Vagina (tissue), 2 donors: ENCODE results near the gene RAC3. TPM values are rescaled to one million over a fixed set of nuclear protein-coding genes. Genes with fewer than 3 reads are reported as not detected.
A peak's percentile ranks its signal among the peaks of the same experiment; 100 is the strongest.

Experiments used
- DNase-seq, 2 donors: peaks; one replicate each; pipeline ENCODE4 v3.0.0-alpha.2; 2017; ENCODE audit errors: extremely low spot score in 2 of 2
- H3K27ac ChIP-seq: fragments of 200-600 bp; sonication (generic); one replicate; pipeline ENCODE4 v1.5.1; 2019
- H3K27me3 ChIP-seq: fragments of 200-600 bp; sonication (generic); one replicate; pipeline ENCODE4 v1.5.1; 2019
- H3K36me3 ChIP-seq, 2 donors: fragments of 200-600 bp; sonication (generic); one replicate each; pipeline ENCODE4 v1.5.1; 2017 to 2019
- H3K4me1 ChIP-seq: fragments of 200-600 bp; sonication (generic); one replicate; pipeline ENCODE4 v1.5.1; 2019
- H3K4me3 ChIP-seq, 2 donors: fragments of 200-600 bp; sonication (generic); 1 replicate in 1 of 2; 2 replicates in 1 of 2; pipeline ENCODE4 v1.5.1; 2016 to 2019
- H3K9me3 ChIP-seq: fragments of 200-600 bp; sonication (generic); one replicate; pipeline ENCODE4 v1.5.1; 2019
- CTCF ChIP-seq, 3 experiments: fragments of 450-650 bp in 2 of 3; fragments of 200-600 bp in 1 of 3; sonication (generic) in 1 of 3; IDR thresholded peaks; one replicate each; pipeline ENCODE4 v1.5.1; 2017 to 2019; ENCODE audit warnings: antibody characterized with exemption in 3 of 3, mild to moderate bottlenecking in 2 of 3, moderate library complexity in 2 of 3
- POLR2A ChIP-seq, 2 donors: fragments of 450-650 bp; IDR thresholded peaks; one replicate each; pipeline ENCODE4 v1.6.1; 2017; ENCODE audit warnings: antibody characterized with exemption in 2 of 2, mild to moderate bottlenecking in 2 of 2, moderate library complexity in 2 of 2
- POLR2AphosphoS5 ChIP-seq, 2 donors: sonication (generic); formaldehyde crosslinking; IDR thresholded peaks; one replicate each; pipeline ENCODE4 v1.9.0; 2017; ENCODE audit warnings: antibody characterized with exemption in 2 of 2, mild to moderate bottlenecking in 2 of 2, low read depth in 1 of 2; ENCODE audit not compliant: insufficient read depth in 1 of 2
- intact Hi-C: fragments of 100-400 bp; cut with DNase I; formaldehyde crosslinking; loops from one replicate; pipeline ENCODE4 v1.15.1; 2023
- total RNA-seq: library from RNA; depleted of rRNA; stranded (reverse); fragments of >200 nt; gene quantifications from one replicate; pipeline ENCODE4 v1.2.3, GENCODE V29; 2016

Gene RAC3
- total RNA-seq, 1 donor from 2014 or later, result 12.8 TPM

DNA sequence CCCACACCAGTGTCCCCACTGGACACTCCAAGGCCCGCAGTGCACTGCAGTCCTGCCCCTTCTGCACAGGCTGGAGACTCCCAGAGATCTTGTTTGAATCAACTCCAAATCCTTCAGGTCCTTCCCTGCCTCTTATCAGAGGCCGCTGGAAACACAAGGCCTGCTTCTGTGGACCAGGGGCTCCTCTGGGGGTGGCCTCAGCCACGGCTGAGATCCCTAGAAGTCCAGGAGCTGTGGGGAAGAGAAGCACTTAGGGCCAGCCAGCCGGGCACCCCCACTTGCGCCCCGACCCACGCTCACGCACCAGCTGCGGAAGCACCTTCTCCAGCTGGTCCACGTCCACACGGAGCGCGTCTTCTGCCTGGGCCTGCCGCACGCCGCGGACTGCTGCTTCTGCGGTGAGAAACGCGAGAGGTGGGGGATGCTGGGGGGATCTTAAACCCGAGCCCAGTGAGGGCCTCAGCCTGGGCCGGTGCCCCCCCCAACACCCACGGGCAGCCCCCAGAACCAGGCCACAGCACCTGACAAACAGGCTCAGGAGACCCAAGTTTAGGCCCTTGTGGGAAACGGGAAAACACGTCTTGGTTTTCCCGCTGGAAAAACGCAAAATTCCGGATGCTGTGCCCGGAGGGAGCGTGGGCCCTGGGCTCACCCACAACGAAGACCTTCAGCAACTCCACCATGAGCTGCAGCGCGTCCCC, 12.3 kb upstream of the RAC3 start:
- no peaks in the 10 kb centered on the region for H3K36me3 ChIP-seq
- no peaks in the 10 kb centered on the region for H3K9me3 ChIP-seq
- no peak for TF ChIP-seq CTCF (IDR thresholded peaks at IDR 0.05)
- TF ChIP-seq POLR2AphosphoS5 (IDR thresholded peaks at IDR 0.05; ENCODE audit: insufficient read depth in 1 of 2, low read depth in 1 of 2), result no peak
- no peak for TF ChIP-seq POLR2A (IDR thresholded peaks at IDR 0.05)
- intact Hi-C loops, result no loop called here
- peaks cover 49% of the 10 kb centered on the region for H3K4me1 ChIP-seq
- H3K27me3 ChIP-seq, result no peaks in the 10 kb centered on the region
- no peak overlapping the region for H3K4me3 ChIP-seq
- H3K27ac ChIP-seq, result no peak overlapping the region
- DNase-seq, result no peak

- H3K27ac ChIP-seq, result no peak overlapping the region
- DNase-seq, result no peak
- H3K9me3 ChIP-seq, result no peaks in the 10 kb centered on the region
- no peaks in the 10 kb centered on the region for H3K36me3 ChIP-seq
- H3K27me3 ChIP-seq, result no peaks in the 10 kb centered on the region
- peaks cover 49% of the 10 kb centered on the region for H3K4me1 ChIP-seq
- TF ChIP-seq CTCF (IDR thresholded peaks at IDR 0.05), result peak in 2 of 3 experiments; percentile 24 to 27
- no peak for TF ChIP-seq POLR2A (IDR thresholded peaks at IDR 0.05)
- intact Hi-C loops, result loop anchor here (5.0 kb wide), 1 partner anchor 43 kb away; the partner anchor contains the start of gene ASPSCR1
- no peak overlapping the region for H3K4me3 ChIP-seq
Measured at GRCh38 chr17:82019690-82020571, 11.5 kb upstream of the RAC3 start.

DNA sequence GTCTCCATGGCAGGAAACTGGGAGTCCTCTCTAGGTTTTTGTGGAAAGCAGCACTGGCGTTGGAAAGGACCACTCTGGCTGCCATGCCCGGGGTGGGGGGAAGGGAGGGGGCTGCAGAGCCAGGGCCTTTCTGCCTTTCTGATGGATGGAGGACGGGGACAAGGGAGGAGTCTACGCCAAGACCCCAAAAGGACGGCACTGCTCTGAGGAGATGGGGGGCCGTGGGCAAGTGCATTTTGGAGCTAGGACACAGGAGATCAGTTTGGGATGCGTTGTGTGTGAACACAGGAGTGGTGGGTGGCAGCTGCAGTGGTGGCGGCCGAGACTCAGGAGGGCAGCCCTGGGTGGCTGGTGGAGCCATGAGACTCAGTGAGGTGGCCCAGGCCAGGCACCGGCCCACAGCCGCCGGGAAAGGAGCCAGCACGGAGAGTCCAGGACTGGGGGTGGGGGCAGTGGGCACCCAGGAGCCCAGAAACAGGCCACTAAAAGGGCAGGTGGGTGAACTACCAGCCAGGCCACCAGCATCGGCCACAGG, 10.8 kb upstream of the RAC3 start:
- no peak for DNase-seq
- TF ChIP-seq CTCF (IDR thresholded peaks at IDR 0.05) (no peak), POLR2A (IDR thresholded peaks at IDR 0.05) (no peak), POLR2AphosphoS5 (IDR thresholded peaks at IDR 0.05; ENCODE audit: insufficient read depth in 1 of 2, low read depth in 1 of 2) (no peak)
- intact Hi-C loops, result loop anchor here (5.0 kb wide), 1 partner anchor 43 kb away; the partner anchor contains the start of gene ASPSCR1
- H3K9me3 ChIP-seq, result no peaks in the 10 kb centered on the region
- peaks cover 48% of the 10 kb centered on the region for H3K4me1 ChIP-seq
- H3K27me3 ChIP-seq, result no peaks in the 10 kb centered on the region
- no peak overlapping the region for H3K4me3 ChIP-seq
- H3K36me3 ChIP-seq, result no peaks in the 10 kb centered on the region
- H3K27ac ChIP-seq, result no peak overlapping the region

- Histone ChIP-seq H3K4me3 (peak overlapping the region; percentile 54 to 84), H3K9me3 (no peaks in the 10 kb centered on the region), H3K27me3 (no peaks in the 10 kb centered on the region), H3K4me1 (peaks cover 48% of the 10 kb centered on the region), H3K36me3 (no peaks in the 10 kb centered on the region), H3K27ac (no peak overlapping the region)
- no peak for DNase-seq
- TF ChIP-seq CTCF (IDR thresholded peaks at IDR 0.05) (peak; percentile 35 to 75 (median 65)), POLR2AphosphoS5 (IDR thresholded peaks at IDR 0.05; ENCODE audit: insufficient read depth in 1 of 2, low read depth in 1 of 2) (peak in 1 of 2 donors; percentile 7), POLR2A (IDR thresholded peaks at IDR 0.05) (no peak)
- intact Hi-C loops, result loop anchor here (5.0 kb wide), 1 partner anchor 44 kb away; the partner anchor contains the start of gene ASPSCR1
Measured at GRCh38 chr17:82021107-82021899, 10.2 kb upstream of the RAC3 start.
